ENCODE data around the gene MBD3.
"Not testable (repeated sequence)": the region's sequence is repeated elsewhere in the genome, so short reads cannot be mapped to it uniquely, and the experiment has no call there.

The MBD3 gene, protein sequence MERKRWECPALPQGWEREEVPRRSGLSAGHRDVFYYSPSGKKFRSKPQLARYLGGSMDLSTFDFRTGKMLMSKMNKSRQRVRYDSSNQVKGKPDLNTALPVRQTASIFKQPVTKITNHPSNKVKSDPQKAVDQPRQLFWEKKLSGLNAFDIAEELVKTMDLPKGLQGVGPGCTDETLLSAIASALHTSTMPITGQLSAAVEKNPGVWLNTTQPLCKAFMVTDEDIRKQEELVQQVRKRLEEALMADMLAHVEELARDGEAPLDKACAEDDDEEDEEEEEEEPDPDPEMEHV

GRCh38 chr19:1592755-1593500 lies at the start of gene MBD3:
Gene MBD3 (minus strand): TSS chr19:1592865. CDS start chr19:1592631, 234 bp downstream.
- peak; percentile 89 for DNase-seq

GRCh38 chr19:1640893-1641448 lies 48.3 kb upstream of the MBD3 start:
- DNase-seq, result not testable (repeated sequence)

GRCh38 chr19:1636325-1637236 lies 43.9 kb upstream of the MBD3 start:
- DNase-seq, result no peak

- DNase-seq, result no peak
These were observed 42.2 kb upstream of the MBD3 start for GRCh38 chr19:1634938-1635243.

DNA sequence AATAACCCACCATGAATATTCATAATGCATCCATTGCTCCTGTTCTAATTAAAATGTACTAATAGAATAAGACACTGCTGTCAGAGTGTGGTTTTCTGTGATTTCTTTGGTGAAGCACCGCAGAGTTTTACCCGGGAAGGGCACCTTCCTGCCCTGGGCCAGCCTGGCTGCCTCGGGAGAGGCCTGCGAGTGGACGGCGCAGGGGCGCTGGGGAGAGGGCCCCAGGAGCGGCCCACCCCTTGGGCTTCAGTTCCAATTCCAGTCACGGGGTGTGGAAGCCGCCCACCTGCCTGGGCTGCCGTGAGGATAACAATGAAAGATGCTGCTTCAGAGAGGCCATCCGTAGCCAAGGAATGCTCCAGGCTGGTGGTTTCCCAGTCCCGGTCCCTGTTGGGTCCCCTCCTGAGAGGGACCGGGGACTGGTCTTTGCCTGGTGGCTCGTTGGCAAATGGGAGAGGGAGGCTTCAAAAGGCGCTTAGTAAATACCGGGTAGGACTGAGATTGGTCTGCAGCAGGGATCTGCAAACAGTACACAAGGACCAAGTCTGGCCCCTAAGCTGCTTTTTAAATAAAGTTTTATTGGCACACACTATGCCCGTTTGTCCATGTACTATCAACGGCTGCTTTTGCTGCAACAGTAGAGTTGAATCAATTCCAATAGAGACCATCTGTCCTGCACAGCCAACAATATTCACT lies 41.7 kb upstream of the MBD3 start:
- DNase-seq, result no peak

- no peak for DNase-seq
These were observed 40.7 kb upstream of the MBD3 start for GRCh38 chr19:1633269-1633826.

DNA sequence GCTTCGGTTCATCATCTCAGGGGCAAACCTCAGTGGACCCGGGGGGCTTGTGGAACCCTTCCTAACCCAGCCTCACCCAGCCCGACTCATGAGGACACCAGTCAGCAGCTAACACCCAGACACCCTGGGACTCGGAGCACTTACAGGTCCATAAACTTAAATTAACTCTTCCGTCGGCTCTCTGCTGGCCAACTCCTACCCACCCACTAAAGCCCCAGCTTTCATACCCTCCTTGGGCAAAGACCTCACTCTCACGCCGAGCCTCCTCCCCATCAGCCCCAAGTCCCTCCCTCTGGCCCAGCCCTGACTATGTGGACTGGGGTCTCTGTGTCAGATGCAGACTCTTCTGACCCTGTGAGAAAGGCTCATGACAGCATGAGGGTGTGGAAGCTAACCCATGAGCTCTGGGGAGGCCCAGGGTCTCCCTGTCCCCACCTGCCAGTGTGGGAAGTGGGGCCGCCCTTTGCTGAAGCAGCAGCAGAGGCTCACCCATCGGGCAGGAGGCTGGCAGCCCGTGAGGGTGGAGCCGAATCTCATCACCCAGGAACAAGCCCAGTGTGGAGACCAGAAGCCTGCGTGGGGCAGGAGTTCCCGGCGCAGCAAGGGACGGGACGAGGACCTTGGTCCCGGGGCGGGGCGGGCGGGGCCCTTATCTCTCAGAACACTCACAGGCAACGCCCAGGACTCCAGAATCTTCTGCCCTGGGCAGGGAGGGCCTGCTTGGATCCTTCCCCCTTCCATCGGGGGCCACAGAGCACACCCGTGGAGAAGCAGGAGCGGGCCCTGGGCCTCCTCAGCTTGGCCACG lies 40.0 kb upstream of the MBD3 start:
- no peak for DNase-seq

- no peak for DNase-seq
These were observed 39.0 kb upstream of the MBD3 start for GRCh38 chr19:1631557-1632100.

DNA sequence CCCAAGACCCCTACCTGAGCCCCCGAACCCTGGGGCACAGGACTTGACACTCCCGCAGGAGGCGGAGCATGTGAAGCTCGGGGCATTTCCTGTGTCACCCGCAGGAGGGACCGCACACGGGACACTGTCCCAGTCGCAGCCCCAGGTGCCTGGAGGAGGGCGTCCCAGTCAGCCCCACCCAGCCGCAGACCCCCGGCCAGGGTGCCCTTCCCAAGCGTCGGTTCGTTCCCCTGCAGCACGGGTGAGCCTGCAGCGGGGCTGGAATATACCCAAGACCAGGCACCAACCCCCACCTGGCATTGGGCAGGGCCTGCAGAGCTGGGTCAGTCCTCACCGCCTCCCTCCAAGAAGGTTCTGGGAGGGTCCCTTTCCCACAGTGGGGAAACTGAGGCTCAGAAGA lies 38.1 kb upstream of the MBD3 start:
- no peak for DNase-seq

GRCh38 chr19:1630012-1630411 lies 37.3 kb upstream of the MBD3 start:
- DNase-seq, result no peak

DNA sequence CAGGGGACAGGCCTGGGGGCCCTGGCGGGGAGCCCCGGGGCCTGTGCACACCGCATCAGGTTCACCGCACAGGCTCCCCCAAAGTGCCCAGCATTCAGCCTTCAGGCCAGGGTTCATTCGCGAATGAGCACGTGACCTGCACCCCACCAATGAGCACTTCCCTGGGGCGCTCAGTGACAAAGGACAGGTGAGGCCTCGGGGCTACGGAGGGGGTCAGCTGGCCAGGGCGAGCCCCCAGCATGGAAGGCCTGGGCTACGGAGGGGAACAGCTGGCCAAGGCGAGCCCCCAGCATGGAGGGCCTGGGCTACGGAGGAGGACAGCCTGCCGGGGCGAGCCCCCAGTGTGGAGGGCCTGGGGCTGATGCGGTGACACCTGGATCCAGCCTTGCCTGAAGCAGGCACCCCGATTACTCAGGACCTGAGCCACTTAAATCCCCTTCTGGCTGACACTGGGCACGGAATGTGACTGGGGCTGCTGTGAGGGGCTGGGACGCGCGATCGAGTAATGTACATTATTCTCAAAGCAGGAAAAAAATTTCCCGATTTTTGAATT lies 36.7 kb upstream of the MBD3 start:
- no peak for DNase-seq

- DNase-seq, result no peak
These were observed 34.5 kb upstream of the MBD3 start for GRCh38 chr19:1627194-1627593.

DNA sequence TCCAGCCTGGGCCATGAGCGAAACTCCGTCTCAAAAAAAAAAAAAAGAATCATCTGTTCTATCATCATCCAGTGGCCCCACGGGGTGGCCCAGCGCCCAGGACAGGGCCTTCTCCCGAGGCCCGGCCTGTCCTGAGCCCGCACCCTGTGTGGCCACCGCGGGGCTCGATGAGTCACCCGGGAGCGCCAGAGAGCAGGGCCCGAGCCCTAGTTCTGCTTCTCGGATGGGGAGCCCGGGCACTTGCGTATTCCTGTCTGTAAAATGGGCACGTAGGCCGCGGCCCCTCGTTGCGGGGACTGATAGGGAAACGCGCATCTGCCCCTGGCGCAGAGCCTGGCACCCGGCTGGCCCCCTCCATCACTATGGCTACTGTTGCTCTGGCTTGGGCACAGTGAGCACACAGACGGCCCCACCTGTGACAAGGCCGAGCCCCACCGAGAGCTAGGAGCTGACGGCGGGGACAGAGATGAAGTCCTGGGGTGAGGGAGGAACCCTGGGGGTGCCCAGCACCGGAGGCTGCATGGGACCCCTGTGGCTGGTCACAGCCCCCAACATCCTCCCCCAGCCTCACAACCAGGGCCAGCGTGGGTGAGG lies 33.8 kb upstream of the MBD3 start:
- no peak for DNase-seq

DNA sequence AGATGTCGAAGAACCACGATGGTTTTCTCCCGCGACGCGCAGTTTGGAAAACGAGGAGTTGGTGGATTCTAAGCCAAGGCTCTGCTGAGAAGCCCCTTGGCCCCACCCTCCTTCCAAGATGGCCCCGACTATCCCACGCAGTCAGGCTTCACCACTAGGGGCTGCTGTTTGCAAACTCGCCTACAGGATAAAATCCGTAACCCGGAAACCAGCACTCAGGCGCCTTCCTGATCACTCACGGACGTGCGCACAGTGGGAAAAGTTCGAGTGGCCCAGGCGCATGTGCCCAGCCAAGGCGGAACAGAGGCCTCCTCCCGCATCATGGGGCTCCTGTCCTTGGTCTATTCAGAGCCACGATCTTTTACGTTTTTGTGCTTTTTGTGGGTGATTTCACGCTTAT lies 31.8 kb upstream of the MBD3 start:
- DNase-seq, result peak; percentile 56

DNA sequence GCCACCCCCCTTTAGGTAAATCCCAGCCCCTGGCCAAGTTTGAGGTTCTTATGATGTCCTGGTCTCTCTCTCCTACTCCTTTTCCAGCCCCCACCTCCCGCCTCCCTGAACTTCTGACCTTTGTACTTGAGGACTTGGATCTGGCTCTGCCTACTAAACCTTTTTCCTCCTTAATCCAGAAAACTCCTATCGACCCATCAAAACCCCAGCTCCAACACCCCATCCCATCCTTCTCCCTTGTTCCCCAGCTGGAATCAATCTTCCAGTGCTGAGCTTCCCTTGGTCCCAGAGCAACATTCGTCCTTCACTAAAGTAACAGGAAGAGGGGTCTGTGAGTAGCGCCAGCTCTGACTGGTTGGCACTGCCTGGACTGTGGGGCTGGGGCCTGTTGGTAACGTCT lies 29.9 kb upstream of the MBD3 start:
- no peak for DNase-seq

- DNase-seq, result no peak
These were observed 29.3 kb upstream of the MBD3 start for GRCh38 chr19:1622007-1622406.

- DNase-seq, result no peak
These were observed 28.9 kb upstream of the MBD3 start for GRCh38 chr19:1621574-1621973.

DNA sequence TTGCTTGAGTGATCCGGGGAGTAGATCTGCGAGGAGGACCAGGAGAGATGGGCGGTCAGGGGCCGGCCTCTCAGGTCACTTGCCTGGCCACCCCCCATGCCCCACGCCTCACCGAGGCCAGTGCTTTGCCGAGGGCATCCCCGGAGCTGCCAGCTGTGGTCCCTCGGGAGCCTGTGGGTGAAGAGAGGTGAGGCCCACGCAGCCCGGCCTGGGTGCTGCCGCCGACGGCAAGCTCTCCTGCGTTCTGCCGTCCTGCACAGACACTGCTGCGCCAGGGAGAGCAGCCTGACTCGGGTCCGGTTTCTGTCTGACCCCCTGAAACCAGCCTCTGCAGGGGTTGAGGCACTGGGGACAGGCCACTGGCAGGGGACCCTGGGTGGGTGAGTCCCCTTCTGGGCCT lies 28.4 kb upstream of the MBD3 start:
- no peak for DNase-seq

DNA sequence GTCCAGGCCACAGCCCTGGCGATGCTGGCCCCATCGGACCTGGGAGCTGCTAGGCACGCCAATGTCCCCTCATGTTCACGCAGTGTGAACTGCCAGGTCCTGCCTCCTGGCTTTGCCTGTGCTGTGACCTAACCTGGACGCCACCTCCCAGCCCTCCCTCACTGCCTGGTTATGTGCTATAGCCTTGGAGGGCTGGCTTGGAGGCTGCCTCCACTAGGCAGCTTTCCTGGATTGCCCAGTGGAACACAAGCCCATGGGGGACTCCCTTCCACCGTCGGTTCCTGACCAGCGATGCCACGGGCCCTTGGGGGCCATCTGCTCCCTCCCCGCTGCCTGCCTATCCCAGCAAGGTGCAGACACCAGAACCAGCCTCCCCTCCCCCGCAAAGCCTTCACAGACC lies 27.8 kb upstream of the MBD3 start:
- no peak for DNase-seq

DNA sequence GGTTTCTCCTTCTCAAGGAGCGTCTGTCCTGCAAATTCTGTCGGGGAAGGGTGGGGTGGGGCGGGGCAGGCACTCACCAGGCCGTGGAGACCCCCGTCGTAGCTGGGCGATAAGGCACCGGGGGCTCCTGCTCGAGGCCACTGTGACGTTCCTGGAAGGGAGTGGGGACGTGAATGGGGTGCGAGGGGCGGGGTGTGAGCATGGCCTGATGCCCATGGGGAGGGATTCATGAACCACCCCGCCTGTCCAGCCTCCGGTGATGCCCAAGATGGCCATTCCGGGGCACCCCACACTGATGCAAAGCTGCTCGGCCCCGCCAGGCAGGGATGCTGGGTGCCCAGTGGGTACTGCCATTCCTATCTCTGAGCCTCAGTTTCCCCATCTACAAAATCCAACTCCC lies 27.0 kb upstream of the MBD3 start:
- no peak for DNase-seq

DNA sequence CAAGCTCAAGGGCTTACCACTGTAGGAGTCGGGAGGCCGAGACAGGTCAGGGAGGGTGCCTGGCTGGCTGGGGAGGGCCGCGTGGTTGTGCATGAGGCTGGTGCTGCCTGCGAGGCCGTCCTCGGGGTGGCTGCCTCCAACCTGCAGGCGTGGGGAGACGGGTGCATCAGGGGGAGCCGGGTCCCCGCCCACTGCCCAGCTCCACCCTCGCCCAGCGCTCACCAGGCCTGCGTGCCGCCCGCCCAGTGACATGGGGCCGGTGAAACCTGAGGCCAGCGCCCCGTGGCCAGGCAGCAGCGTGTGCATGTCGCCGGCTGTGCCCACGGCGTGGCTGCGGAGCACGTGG lies 26.4 kb upstream of the MBD3 start:
- no peak for DNase-seq
